AG04449 (cell line): ENCODE data around the gene NISCH.

Experiments used
- CTCF ChIA-PET: fragments of 350-600 bp; formaldehyde crosslinking; extraction: SDS; loops from one replicate; lab custom pipeline; 2021; ENCODE audit warnings: antibody characterized with exemption; lab: Yijun Ruan, JAX
- POLR2A ChIA-PET: fragments of 400-600, 350-600 bp; formaldehyde crosslinking; extraction: SDS; loops from one replicate; lab custom pipeline; 2020; ENCODE audit warnings: antibody characterized with exemption, inconsistent platforms; lab: Yijun Ruan, JAX
- DNase-seq: peaks from one replicate; pipeline ENCODE4 v3.0.0-alpha.2; 2010; ENCODE audit warnings: low read depth, low spot score
- H3K4me3 ChIP-seq: 2 replicates; pipeline ENCODE4 v1.5.1; 2011; ENCODE audit warnings: low read depth, mild to moderate bottlenecking, control low read depth, low read length
- TF ChIP-seq, protein P1 (sequence below): IDR thresholded peaks from one replicate; pipeline ENCODE4 v1.5.1; 2011; ENCODE audit warnings: mild to moderate bottlenecking, moderate library complexity, low read length, control low read depth, inconsistent platforms; ENCODE audit not compliant: insufficient read depth; ENCODE audit errors: missing control alignments

Gene NISCH

DNA sequence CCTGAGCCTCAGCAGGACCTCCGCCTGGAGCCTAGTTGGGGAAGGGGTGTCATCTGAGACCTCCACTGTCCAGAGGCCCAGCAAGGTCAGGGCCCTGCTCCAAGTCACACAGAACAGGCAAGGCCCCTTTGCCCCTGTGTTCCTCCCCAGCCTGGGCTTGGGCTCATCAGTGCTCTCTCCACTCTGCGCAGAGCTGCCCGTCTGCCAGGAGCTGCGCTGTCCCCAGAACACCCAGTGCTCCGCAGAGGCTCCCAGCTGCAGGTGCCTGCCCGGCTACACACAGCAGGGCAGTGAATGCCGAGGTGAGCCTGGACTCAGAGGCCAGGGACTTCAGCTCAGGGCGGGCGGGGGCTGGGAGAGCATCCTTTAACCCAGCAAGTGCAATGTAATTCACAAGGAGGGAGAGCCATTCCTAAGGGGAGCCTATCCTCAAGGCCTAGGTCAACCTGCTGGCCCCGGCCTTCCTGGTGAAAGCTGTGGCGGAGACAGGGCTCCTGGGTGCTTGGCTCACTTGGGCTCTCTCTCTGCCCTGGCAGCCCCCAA, 47.5 kb downstream of the NISCH start:
- POLR2A ChIA-PET = no interaction called here
- no peak for DNase-seq
- CTCF ChIA-PET = no interaction called here
- TF ChIP-seq, protein P1, sequence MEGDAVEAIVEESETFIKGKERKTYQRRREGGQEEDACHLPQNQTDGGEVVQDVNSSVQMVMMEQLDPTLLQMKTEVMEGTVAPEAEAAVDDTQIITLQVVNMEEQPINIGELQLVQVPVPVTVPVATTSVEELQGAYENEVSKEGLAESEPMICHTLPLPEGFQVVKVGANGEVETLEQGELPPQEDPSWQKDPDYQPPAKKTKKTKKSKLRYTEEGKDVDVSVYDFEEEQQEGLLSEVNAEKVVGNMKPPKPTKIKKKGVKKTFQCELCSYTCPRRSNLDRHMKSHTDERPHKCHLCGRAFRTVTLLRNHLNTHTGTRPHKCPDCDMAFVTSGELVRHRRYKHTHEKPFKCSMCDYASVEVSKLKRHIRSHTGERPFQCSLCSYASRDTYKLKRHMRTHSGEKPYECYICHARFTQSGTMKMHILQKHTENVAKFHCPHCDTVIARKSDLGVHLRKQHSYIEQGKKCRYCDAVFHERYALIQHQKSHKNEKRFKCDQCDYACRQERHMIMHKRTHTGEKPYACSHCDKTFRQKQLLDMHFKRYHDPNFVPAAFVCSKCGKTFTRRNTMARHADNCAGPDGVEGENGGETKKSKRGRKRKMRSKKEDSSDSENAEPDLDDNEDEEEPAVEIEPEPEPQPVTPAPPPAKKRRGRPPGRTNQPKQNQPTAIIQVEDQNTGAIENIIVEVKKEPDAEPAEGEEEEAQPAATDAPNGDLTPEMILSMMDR = no peak
- H3K4me3 ChIP-seq = no peak overlapping the region

DNA sequence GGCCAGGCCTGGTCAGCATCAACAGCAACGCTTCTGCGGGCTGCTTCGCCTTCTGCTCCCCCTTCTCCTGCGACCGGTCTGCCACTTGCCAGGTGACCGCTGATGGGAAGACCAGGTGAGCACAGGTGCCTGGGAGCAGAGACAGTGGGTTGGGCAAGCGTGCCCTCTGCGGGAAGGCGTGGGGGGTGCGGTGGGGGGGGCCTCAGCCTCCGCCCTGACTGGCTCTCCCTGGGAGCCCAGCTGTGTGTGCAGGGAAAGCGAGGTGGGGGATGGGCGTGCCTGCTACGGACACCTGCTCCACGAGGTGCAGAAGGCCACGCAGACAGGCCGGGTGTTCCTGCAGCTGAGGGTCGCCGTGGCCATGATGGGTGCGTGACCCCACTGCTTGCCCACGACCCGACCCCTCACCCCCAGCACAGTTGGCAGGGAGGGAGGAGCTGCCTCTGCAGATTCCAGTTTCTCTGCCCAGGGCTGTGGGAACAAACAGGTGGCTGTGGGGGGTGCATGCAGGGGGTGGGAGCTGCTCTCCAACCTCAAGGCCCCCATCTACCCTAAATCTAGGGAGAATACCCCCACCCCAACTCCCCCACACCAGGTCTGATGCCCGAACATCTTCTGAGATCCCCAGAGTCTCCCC, 48.5 kb downstream of the NISCH start:
- H3K4me3 ChIP-seq = no peak overlapping the region
- TF ChIP-seq, protein P1 = no peak
- ChIA-PET POLR2A (no interaction called here), CTCF (no interaction called here)
- no peak for DNase-seq

DNA sequence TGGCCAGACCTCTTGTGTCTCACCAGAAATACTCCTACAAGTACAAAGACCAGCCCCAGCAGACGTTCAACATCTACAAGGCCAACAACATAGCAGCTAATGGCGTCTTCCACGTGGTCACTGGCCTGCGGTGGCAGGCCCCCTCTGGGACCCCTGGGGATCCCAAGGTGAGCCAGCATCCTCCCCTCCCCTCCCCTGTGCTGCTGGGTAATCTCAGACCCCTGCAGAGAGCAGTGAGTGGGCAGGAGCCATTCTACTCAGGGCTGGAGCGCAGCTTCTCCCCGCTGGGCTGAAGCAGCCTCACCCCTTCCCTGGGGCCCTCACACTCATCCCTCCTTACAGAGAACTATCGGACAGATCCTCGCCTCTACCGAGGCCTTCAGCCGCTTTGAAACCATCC, 49.6 kb downstream of the NISCH start:
- DNase-seq = no peak
- POLR2A ChIA-PET = no interaction called here
- no peak overlapping the region for H3K4me3 ChIP-seq
- CTCF ChIA-PET = no interaction called here
- TF ChIP-seq, protein P1 = no peak

DNA sequence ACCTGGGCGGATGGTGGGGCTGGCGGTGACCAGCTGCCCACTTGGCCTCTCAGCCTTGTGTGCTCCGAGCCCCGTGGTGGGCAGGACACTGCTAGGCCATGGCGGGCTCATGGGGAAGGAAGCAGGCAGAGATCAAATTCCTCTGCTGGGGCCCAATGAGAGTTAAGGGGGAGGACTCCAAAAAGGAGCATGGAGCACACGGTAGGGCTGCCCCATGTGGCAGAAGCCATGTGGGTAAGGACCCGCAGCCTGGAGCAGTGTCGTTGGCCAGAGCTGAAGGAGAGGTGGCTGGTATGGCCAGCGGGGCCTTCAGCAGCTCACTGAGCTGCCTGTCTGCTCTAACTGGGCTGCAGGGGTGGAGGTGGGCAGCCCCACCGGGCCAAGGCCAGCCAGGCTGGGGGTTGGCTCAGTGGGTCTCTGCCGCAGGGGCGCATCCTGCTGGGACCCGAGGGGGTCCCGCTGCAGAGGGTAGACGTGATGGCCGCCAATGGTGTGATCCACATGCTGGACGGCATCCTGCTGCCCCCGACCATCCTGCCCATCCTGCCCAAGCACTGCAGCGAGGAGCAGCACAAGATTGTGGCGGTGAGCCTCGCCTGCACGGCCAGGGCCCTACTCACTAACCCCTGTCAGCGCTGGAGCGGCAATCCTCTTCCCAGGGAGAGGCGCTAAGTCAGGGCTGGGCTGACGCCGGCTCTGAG, 51.0 kb downstream of the NISCH start:
- no peak for DNase-seq
- POLR2A ChIA-PET = interaction anchor here (1.0 kb wide), 1 partner anchor 30 kb away, joined by 4 read pairs; the partner anchor contains the start of gene UQCC5
- CTCF ChIA-PET = no interaction called here

DNA sequence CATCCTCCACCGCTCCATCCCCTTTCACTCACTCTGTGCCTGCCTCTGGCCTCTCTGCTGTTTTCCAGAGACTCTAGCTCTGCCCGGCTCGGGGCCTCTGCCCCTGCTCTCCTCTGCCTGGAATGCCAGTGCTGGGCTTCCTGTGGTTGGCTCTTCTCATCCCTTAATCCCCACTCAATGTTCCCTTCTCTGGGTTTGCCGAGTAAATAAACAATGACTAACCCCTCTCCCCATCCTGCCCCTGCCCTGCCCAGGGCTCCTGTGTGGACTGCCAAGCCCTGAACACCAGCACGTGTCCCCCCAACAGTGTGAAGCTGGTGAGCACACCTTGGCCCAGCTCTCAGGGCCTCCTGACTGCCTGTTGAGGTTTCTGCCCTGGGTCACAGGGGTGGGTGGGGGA, 52.0 kb downstream of the NISCH start:
- no peak overlapping the region for H3K4me3 ChIP-seq
- POLR2A ChIA-PET = interaction anchor here (1.0 kb wide), 1 partner anchor 29 kb away, joined by 4 read pairs; the partner anchor contains the start of gene UQCC5
- CTCF ChIA-PET = no interaction called here
- DNase-seq = peak; percentile 19
- TF ChIP-seq, protein P1 = no peak

More for the DNA sequence above, 51.0 kb downstream of the NISCH start:
- TF ChIP-seq, protein P1 = no peak
- H3K4me3 ChIP-seq = no peak overlapping the region

DNA sequence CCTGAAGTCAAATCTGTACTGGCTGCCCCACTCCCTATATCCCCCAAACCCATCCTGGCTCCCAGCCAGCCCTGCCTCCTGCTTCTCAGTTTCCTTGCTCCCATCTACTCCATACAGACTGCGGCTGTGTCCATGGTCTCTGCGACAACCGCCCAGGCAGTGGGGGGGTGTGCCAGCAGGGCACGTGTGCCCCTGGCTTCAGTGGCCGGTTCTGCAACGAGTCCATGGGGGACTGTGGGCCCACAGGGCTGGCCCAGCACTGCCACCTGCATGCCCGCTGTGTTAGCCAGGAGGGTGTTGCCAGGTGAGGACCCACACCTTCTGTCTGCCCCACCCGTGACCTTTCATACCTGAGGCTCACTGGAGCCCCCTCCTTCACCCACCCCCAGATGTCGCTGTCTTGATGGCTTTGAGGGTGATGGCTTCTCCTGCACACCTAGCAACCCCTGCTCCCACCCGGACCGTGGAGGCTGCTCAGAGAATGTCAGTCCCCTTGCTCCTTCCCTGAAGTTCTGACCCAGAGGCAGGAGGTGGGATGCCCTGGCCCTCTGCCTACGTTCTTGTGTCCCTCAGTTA, 54.4 kb downstream of the NISCH start:
- no peak overlapping the region for H3K4me3 ChIP-seq
- DNase-seq = no peak
- POLR2A ChIA-PET = no interaction called here
- CTCF ChIA-PET = no interaction called here
- TF ChIP-seq, protein P1 = no peak
